Left ventricle myocardium inferior (tissue), 1 donor: ENCODE data around the gene ERRFI1. TPM values are rescaled to one million over a fixed set of nuclear protein-coding genes. Genes with fewer than 3 reads are reported as not detected.

ENCODE experiments used
- DNase-seq: peaks from one replicate; pipeline ENCODE4 v3.0.0-alpha.2; 2020
- H3K27ac ChIP-seq: fragments of 200-600 bp; replicated peaks from 2 replicates; pipeline ENCODE4 v1.8.0; 2021
- H3K27me3 ChIP-seq: fragments of 200-600 bp; 2 replicates; pipeline ENCODE4 v1.8.0; 2021; ENCODE audit warnings: low read depth
- H3K36me3 ChIP-seq: fragments of 200-600 bp; 2 replicates; pipeline ENCODE4 v1.8.0; 2021
- H3K4me1 ChIP-seq: fragments of 200-600 bp; 2 replicates; pipeline ENCODE4 v1.8.0; 2021
- H3K4me3 ChIP-seq: fragments of 200-600 bp; 2 replicates; pipeline ENCODE4 v1.8.0; 2021; ENCODE audit warnings: mild to moderate bottlenecking, moderate library complexity
- H3K9me3 ChIP-seq: fragments of 200-600 bp; replicated peaks from 2 replicates; pipeline ENCODE4 v1.8.0; 2021
- CTCF ChIP-seq: fragments of 200-600 bp; IDR thresholded peaks from 2 replicates; pipeline ENCODE4 v1.8.0; 2021; ENCODE audit warnings: antibody characterized with exemption, mild to moderate bottlenecking, borderline replicate concordance
- intact Hi-C: fragments of 100-400 bp; cut with micrococcal nuclease; formaldehyde crosslinking; loops from one replicate; pipeline ENCODE4 v1.11.0; 2022
- total RNA-seq: library from RNA; stranded (reverse); fragmentation: NEBNext Ultra II Directional; extraction: Animal tissue kit (Norgen Biotek cat#: 25700); gene quantifications from one replicate; pipeline ENCODE4 v1.2.1, GENCODE V29; 2021
- donor health status: DM: no; HTN: yes; CAD: no; lungs with severe emphysema.

ERRFI1 gene
- total RNA-seq, 1 donor from 2014 or later: 10.8 TPM

- Histone ChIP-seq H3K9me3 (no peaks in the 10 kb centered on the region), H3K4me3 (no peak overlapping the region), H3K4me1 (no peaks in the 10 kb centered on the region), H3K27me3 (no peaks in the 10 kb centered on the region), H3K27ac (no peak overlapping the region), H3K36me3 (no peaks in the 10 kb centered on the region)
- no peak for DNase-seq
- TF ChIP-seq CTCF: no peak
- intact Hi-C loops: no loop called here
These were observed 39.3 kb upstream of the ERRFI1 start for GRCh38 chr1:8065369-8065768.

- DNase-seq: peak; percentile 19
- H3K4me3 ChIP-seq: no peak overlapping the region
- no peaks in the 10 kb centered on the region for H3K36me3 ChIP-seq
- no peaks in the 10 kb centered on the region for H3K9me3 ChIP-seq
- H3K27me3 ChIP-seq: no peaks in the 10 kb centered on the region
- H3K27ac ChIP-seq: no peak overlapping the region
- intact Hi-C loops: no loop called here
- no peaks in the 10 kb centered on the region for H3K4me1 ChIP-seq
- no peak for TF ChIP-seq CTCF
These were observed 37.4 kb upstream of the ERRFI1 start for GRCh38 chr1:8063298-8064036.

- TF ChIP-seq CTCF: no peak
- no peak for DNase-seq
- no peak overlapping the region for H3K4me3 ChIP-seq
- no peaks in the 10 kb centered on the region for H3K9me3 ChIP-seq
- no peak overlapping the region for H3K27ac ChIP-seq
- no peaks in the 10 kb centered on the region for H3K27me3 ChIP-seq
- H3K4me1 ChIP-seq: no peaks in the 10 kb centered on the region
- intact Hi-C loops: no loop called here
- no peaks in the 10 kb centered on the region for H3K36me3 ChIP-seq
These were observed 36.8 kb upstream of the ERRFI1 start for GRCh38 chr1:8062861-8063260.

- Histone ChIP-seq H3K27ac (no peak overlapping the region), H3K9me3 (no peaks in the 10 kb centered on the region), H3K4me1 (no peaks in the 10 kb centered on the region), H3K4me3 (no peak overlapping the region), H3K36me3 (no peaks in the 10 kb centered on the region), H3K27me3 (no peaks in the 10 kb centered on the region)
- DNase-seq: no peak
- no peak for TF ChIP-seq CTCF
- intact Hi-C loops: no loop called here
These were observed 35.7 kb upstream of the ERRFI1 start for GRCh38 chr1:8061673-8062386.

GRCh38 chr1:8061210-8061609 is 35.1 kb upstream of the ERRFI1 start:
- Histone ChIP-seq H3K4me3 (no peak overlapping the region), H3K4me1 (no peaks in the 10 kb centered on the region), H3K9me3 (no peaks in the 10 kb centered on the region), H3K36me3 (no peaks in the 10 kb centered on the region), H3K27ac (no peak overlapping the region), H3K27me3 (no peaks in the 10 kb centered on the region)
- intact Hi-C loops: no loop called here
- DNase-seq: no peak
- no peak for TF ChIP-seq CTCF
